Measurements from ENCODE around the gene TNK1.

DNA sequence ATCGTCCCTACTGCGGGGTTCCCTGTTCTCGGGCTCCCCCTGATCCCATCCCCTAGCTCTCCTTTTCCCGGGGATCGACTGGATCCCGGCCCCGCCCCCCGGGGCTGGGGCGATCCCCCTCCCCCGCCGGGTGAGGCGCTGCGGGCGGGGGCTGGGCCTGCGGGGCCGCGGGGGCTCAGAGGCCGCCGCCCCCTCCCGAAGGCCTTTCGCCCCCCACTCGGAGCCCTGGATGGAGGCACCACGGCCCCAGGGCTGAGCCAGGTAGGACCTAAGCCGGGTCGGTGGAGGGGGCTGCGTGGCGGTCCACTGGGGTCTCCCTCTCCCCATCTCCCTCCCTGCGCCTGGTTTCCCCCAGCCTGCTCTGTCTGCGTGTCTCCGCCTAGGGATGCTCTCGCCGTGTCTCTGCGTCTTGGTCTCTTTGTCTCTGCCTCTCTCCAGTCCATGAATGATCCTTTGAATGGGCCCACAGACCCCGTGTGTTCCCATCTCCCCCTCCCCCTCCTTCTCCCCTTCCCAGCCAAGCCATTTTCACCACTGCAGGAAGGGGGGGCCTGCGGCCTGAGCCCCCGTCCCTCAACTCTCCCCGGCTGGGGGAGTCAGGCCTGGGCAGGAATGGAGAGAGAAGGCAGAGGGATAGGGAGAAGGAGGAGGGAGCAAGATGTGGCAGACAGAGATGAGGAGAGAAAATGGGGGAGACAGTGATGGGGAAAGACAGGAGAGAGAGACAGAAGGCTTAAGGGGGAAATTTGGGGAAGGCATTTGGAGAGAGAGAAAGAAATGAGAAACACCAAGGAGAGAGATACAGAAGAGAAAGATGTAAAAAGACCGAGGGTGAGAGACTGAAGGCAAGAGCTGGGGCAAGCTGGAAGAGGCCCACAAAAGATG is 24.7 kb downstream of the TNK1 start:
- TF ChIP-seq, protein P1, sequence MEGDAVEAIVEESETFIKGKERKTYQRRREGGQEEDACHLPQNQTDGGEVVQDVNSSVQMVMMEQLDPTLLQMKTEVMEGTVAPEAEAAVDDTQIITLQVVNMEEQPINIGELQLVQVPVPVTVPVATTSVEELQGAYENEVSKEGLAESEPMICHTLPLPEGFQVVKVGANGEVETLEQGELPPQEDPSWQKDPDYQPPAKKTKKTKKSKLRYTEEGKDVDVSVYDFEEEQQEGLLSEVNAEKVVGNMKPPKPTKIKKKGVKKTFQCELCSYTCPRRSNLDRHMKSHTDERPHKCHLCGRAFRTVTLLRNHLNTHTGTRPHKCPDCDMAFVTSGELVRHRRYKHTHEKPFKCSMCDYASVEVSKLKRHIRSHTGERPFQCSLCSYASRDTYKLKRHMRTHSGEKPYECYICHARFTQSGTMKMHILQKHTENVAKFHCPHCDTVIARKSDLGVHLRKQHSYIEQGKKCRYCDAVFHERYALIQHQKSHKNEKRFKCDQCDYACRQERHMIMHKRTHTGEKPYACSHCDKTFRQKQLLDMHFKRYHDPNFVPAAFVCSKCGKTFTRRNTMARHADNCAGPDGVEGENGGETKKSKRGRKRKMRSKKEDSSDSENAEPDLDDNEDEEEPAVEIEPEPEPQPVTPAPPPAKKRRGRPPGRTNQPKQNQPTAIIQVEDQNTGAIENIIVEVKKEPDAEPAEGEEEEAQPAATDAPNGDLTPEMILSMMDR (IDR thresholded peaks at IDR 0.05): no peak
- TF ChIP-seq EP300 (IDR thresholded peaks at IDR 0.05): no peak
- no peak for TF ChIP-seq POLR2A (IDR thresholded peaks at IDR 0.05)
